HCT116 (cell line): Measurements from ENCODE around the gene PLCB2.

ENCODE experiments used
- POLR2AphosphoS5 ChIP-seq: IDR thresholded peaks from 2 replicates; pipeline ENCODE4 v1.6.1; 2011; ENCODE audit warnings: mild to moderate bottlenecking, low read depth, low read length, moderate library complexity
- TF ChIP-seq, protein P1 (sequence below), 3 experiments: fragments of 200-600 bp in 1 of 3; sonication (generic) in 1 of 3; IDR thresholded peaks in 2 of 3; conservative IDR thresholded peaks in 1 of 3; 2 replicates each; pipeline ENCODE4 v1.5.1; 2012 to 2017; ENCODE audit warnings: low read depth in 2 of 3, low read length in 2 of 3, antibody characterized with exemption in 1 of 3, borderline replicate concordance in 1 of 3, control low read depth in 1 of 3, mild to moderate bottlenecking in 1 of 3, mixed read lengths in 1 of 3, mixed run types in 1 of 3, moderate library complexity in 1 of 3; ENCODE audit not compliant: insufficient read depth in 1 of 3

- TF ChIP-seq POLR2AphosphoS5, result no peak
- TF ChIP-seq, protein P1, sequence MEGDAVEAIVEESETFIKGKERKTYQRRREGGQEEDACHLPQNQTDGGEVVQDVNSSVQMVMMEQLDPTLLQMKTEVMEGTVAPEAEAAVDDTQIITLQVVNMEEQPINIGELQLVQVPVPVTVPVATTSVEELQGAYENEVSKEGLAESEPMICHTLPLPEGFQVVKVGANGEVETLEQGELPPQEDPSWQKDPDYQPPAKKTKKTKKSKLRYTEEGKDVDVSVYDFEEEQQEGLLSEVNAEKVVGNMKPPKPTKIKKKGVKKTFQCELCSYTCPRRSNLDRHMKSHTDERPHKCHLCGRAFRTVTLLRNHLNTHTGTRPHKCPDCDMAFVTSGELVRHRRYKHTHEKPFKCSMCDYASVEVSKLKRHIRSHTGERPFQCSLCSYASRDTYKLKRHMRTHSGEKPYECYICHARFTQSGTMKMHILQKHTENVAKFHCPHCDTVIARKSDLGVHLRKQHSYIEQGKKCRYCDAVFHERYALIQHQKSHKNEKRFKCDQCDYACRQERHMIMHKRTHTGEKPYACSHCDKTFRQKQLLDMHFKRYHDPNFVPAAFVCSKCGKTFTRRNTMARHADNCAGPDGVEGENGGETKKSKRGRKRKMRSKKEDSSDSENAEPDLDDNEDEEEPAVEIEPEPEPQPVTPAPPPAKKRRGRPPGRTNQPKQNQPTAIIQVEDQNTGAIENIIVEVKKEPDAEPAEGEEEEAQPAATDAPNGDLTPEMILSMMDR (IDR thresholded peaks at IDR 0.05 in 2 of 3, conservative IDR thresholded peaks at IDR 0.05 in 1 of 3; ENCODE audit: borderline replicate concordance in 1 of 3, insufficient read depth in 1 of 3, low read depth in 2 of 3, low read length in 2 of 3), result no peak
These were observed 48.7 kb downstream of the PLCB2 start for GRCh38 chr15:40259021-40259420.
